Astrocyte of the cerebellum (primary cell): ENCODE results near the gene HTN3.
"Not testable (repeated sequence)": the region's sequence is repeated elsewhere in the genome, so short reads cannot be mapped to it uniquely, and the experiment has no call there.

Experiments used
- DNase-seq: peaks from one replicate; pipeline ENCODE4 v3.0.0-alpha.2; 2011; ENCODE audit warnings: low read depth
- H3K4me3 ChIP-seq: 2 replicates; pipeline ENCODE4 v1.5.1; 2011; ENCODE audit warnings: mild to moderate bottlenecking, low read depth, low read length, moderate library complexity
- in situ Hi-C: cut with HindIII; loops from 2 replicates; pipeline ENCODE4 v1.10.0; 2017; ENCODE audit warnings: low sequenced_read_pairs
- TF ChIP-seq, protein P1 (sequence below): IDR thresholded peaks from 2 replicates; pipeline ENCODE4 v1.5.1; 2012; ENCODE audit warnings: low read length, low read depth, moderate library complexity, mild to moderate bottlenecking; ENCODE audit errors: missing control alignments

The HTN3 gene

DNA sequence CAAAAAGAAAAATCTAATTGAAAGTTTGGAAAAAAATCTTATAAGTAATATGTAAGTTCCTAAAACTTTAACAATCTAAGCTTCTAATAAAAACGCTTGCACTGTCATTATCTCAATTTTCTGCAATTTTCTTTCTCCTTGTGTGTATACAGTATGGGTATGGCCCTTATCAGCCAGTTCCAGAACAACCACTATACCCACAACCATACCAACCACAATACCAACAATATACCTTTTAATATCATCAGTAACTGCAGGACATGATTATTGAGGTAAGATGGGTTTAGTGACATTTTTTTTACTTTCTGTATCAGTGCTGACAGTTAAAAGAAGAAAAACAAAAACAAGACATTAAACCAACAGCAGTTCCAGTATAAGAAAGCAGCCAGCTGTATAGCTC is 27.5 kb upstream of the HTN3 start:
- TF ChIP-seq, protein P1, sequence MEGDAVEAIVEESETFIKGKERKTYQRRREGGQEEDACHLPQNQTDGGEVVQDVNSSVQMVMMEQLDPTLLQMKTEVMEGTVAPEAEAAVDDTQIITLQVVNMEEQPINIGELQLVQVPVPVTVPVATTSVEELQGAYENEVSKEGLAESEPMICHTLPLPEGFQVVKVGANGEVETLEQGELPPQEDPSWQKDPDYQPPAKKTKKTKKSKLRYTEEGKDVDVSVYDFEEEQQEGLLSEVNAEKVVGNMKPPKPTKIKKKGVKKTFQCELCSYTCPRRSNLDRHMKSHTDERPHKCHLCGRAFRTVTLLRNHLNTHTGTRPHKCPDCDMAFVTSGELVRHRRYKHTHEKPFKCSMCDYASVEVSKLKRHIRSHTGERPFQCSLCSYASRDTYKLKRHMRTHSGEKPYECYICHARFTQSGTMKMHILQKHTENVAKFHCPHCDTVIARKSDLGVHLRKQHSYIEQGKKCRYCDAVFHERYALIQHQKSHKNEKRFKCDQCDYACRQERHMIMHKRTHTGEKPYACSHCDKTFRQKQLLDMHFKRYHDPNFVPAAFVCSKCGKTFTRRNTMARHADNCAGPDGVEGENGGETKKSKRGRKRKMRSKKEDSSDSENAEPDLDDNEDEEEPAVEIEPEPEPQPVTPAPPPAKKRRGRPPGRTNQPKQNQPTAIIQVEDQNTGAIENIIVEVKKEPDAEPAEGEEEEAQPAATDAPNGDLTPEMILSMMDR, result no peak
- H3K4me3 ChIP-seq, result no peak overlapping the region
- in situ Hi-C loops, result no loop called here
- no peak for DNase-seq

- in situ Hi-C loops, result no loop called here
- H3K4me3 ChIP-seq, result no peak overlapping the region
- DNase-seq, result no peak
- TF ChIP-seq, protein P1, result no peak
Measured at GRCh38 chr4:70002507-70002906, 25.8 kb upstream of the HTN3 start.

DNA sequence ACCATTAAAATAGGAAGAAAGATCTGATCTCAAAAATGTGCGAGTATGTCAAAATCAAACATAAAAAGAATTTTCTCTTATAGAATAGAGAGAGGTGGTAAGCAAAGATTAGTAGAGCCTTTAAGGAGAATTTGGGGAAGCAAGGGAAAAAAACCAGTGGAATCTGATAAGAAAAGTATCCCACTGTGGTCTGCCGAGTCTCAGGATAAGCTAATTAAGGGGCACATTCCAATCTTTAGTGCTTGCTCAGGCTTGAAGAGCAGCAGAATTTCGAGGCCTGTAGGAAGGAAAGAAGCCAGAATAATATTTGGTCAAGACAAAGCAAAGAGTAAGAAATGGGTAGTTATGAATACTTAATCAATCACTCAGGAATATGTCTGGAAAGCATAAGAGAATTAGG is 19.5 kb upstream of the HTN3 start:
- TF ChIP-seq, protein P1, result no peak
- in situ Hi-C loops, result no loop called here
- no peak overlapping the region for H3K4me3 ChIP-seq
- DNase-seq, result no peak

- DNase-seq, in situ Hi-C loops, H3K4me3 ChIP-seq: not testable (repeated sequence)
Measured at GRCh38 chr4:70019006-70019405, 9.3 kb upstream of the HTN3 start.

GRCh38 chr4:70023218-70023617 is 5.0 kb upstream of the HTN3 start:
- no peak overlapping the region for H3K4me3 ChIP-seq
- no peak for DNase-seq
- TF ChIP-seq, protein P1, result no peak
- in situ Hi-C loops, result no loop called here

DNA sequence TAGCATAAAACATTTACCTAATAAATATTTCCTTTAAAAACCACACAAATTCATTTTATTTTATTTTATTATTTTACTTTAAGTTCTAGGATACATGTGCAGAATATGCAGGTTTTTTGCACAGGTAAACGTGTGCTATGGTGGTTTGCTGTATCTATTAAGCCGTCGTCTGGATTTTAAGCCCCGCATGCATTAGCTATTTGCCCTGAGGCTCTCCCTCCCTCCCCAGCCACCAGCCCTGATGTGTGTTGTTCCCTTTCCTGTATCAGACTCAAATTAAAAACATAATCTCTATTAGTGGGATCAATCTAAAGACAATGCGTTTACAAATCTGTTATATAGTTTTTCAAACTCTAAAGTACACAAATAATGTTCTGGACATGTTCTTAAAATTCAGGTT is 1.2 kb upstream of the HTN3 start:
- in situ Hi-C loops, result no loop called here

GRCh38 chr4:70037559-70037958 is 9.3 kb downstream of the HTN3 start:
- in situ Hi-C loops, H3K4me3 ChIP-seq, DNase-seq: not testable (repeated sequence)

More for the DNA sequence above, 1.2 kb upstream of the HTN3 start:
- no peak for DNase-seq
- TF ChIP-seq, protein P1, result no peak
- H3K4me3 ChIP-seq, result no peak overlapping the region

DNA sequence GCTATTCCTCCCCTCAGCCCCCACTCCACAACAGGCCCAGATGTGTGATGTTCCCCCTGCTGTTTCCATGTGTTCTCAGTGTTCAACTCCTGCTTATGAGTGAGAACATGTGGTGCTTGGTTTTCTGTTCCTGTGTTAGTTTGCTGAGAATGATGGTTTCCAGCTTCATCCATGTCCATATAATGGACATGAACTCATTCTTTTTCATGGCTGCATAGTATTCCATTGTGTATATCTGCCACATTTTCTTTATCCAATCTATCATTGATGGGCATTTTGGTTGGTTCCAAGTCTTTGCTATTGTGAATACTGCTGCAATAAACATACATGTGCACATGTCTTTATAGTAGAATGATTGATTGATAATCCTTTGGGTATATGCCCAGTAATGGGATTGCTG is 11.7 kb downstream of the HTN3 start:
- DNase-seq, in situ Hi-C loops, H3K4me3 ChIP-seq: not testable (repeated sequence)
